Mucosa of gallbladder (tissue), 1 donor: ENCODE data around the gene CD300LB. TPM values are rescaled to one million over a fixed set of nuclear protein-coding genes. Genes with fewer than 3 reads are reported as not detected.
A peak's percentile ranks its signal among the peaks of the same experiment; 100 is the strongest.
"Not testable (repeated sequence)": the region's sequence is repeated elsewhere in the genome, so short reads cannot be mapped to it uniquely, and the experiment has no call there.

Experiments used
- DNase-seq: peaks from one replicate; pipeline ENCODE4 v3.0.0-alpha.2; 2020; ENCODE audit warnings: low spot score
- total RNA-seq: library from RNA; stranded (reverse); gene quantifications from one replicate; pipeline ENCODE4 v1.2.1, GENCODE V29; 2021
- donor health status: DM: no; HTN: no; CAD: no.

The CD300LB gene
- total RNA-seq, 1 donor from 2014 or later = 0.49 TPM

- DNase-seq = peak; percentile 81
Observed at GRCh38 chr17:74493331-74493833, 37.9 kb downstream of the CD300LB start.

GRCh38 chr17:74491626-74492025 lies 39.6 kb downstream of the CD300LB start:
- no peak for DNase-seq

GRCh38 chr17:74490716-74491115 lies 40.6 kb downstream of the CD300LB start:
- DNase-seq = no peak

- DNase-seq = not testable (repeated sequence)
Observed at GRCh38 chr17:74488276-74488675, 43.0 kb downstream of the CD300LB start.

GRCh38 chr17:74485841-74486240 lies 45.4 kb downstream of the CD300LB start:
- DNase-seq = no peak

GRCh38 chr17:74485022-74485743 lies 46.1 kb downstream of the CD300LB start:
- no peak for DNase-seq

- DNase-seq = no peak
Observed at GRCh38 chr17:74484066-74484465, 47.2 kb downstream of the CD300LB start.

GRCh38 chr17:74481621-74482020 lies 49.7 kb downstream of the CD300LB start:
- DNase-seq = no peak

- DNase-seq = no peak
Observed at GRCh38 chr17:74480290-74480689, 51.0 kb downstream of the CD300LB start.

GRCh38 chr17:74478420-74479100 lies 52.7 kb downstream of the CD300LB start:
- DNase-seq = peak; percentile 45

GRCh38 chr17:74477411-74477810 lies 53.9 kb downstream of the CD300LB start:
- no peak for DNase-seq

- DNase-seq = no peak
Observed at GRCh38 chr17:74475189-74475588, 56.1 kb downstream of the CD300LB start.

- DNase-seq = no peak
Observed at GRCh38 chr17:74474043-74474792, 57.1 kb downstream of the CD300LB start.

- no peak for DNase-seq
Observed at GRCh38 chr17:74473294-74473693, 58.0 kb downstream of the CD300LB start.

- DNase-seq = no peak
Observed at GRCh38 chr17:74472890-74473289, 58.4 kb downstream of the CD300LB start.

GRCh38 chr17:74471341-74471740 lies 59.9 kb downstream of the CD300LB start:
- no peak for DNase-seq

Other genes with a start within 250 kb of the CD300LB start
- 0.32 TPM for gene KIF19, start 205.2 kb downstream of the CD300LB start, total RNA-seq
- not detected for gene BTBD17, start 169.6 kb downstream of the CD300LB start, total RNA-seq
- 0.20 TPM for gene GPR142, start 164.0 kb downstream of the CD300LB start, total RNA-seq
- gene GPRC5C, start 99.4 kb downstream of the CD300LB start, total RNA-seq = 148 TPM
- 15.2 TPM for gene CD300A, start 64.8 kb downstream of the CD300LB start, total RNA-seq
- gene CD300C, start 14.6 kb upstream of the CD300LB start, total RNA-seq = 2.9 TPM
- gene CD300H, start 36.0 kb upstream of the CD300LB start, total RNA-seq = not detected
- not detected for gene CD300LD, start 60.8 kb upstream of the CD300LB start, total RNA-seq
- 0.35 TPM for gene CD300E, start 92.3 kb upstream of the CD300LB start, total RNA-seq
- 1.8 TPM for gene CD300LF, start 181.4 kb upstream of the CD300LB start, total RNA-seq
- 5.1 TPM for gene RAB37, start 205.8 kb upstream of the CD300LB start, total RNA-seq
- gene NHERF1, start 217.2 kb upstream of the CD300LB start, total RNA-seq = 568 TPM
- 43.7 TPM for gene NAT9, start 244.9 kb upstream of the CD300LB start, total RNA-seq